Common myeloid progenitor, CD34-positive (primary cell): ENCODE data around the gene CALB2.

Experiments
- CTCF ChIA-PET: fragments of 350-600 bp; sonication (Branson Sonifier 250); formaldehyde crosslinking; loops from one replicate; lab custom pipeline; 2021; ENCODE audit warnings: antibody characterized with exemption; lab: Charles Lee
- POLR2A ChIA-PET: fragments of 350-600 bp; sonication (Branson Sonifier 250); formaldehyde crosslinking; loops from one replicate; lab custom pipeline; 2021; ENCODE audit warnings: antibody characterized with exemption; lab: Charles Lee
- DNase-seq, 3 donors: peaks; one replicate each; pipeline versions ENCODE4 v3.0.0 to v3.0.0-alpha.2; 2013
- H3K27ac ChIP-seq, 2 experiments: 1 replicate in 1 of 2; 2 replicates in 1 of 2; pipeline ENCODE4 v1.7.0; 2013; ENCODE audit warnings: inconsistent platforms in 2 of 2, low read length in 2 of 2, mild to moderate bottlenecking in 2 of 2, low read depth in 1 of 2, moderate library complexity in 1 of 2; ENCODE audit not compliant: severe bottlenecking in 2 of 2, insufficient read depth in 1 of 2, poor library complexity in 1 of 2
- H3K27me3 ChIP-seq, 5 experiments: replicated peaks in 2 of 5; 1 replicate in 3 of 5; 2 replicates in 2 of 5; pipeline versions ENCODE4 v1.6.1 to v1.7.0; 2013; ENCODE audit warnings: low read length in 4 of 5, mild to moderate bottlenecking in 2 of 5, moderate library complexity in 2 of 5, inconsistent platforms in 1 of 5; ENCODE audit not compliant: insufficient read depth in 5 of 5, control insufficient read depth in 4 of 5
- H3K36me3 ChIP-seq, 4 experiments: 1 replicate in 2 of 4; 2 replicates in 2 of 4; pipeline versions ENCODE4 v1.6.1 to v1.7.0; 2013; ENCODE audit warnings: low read length in 3 of 4, control low read depth in 1 of 4, mild to moderate bottlenecking in 1 of 4; ENCODE audit not compliant: control insufficient read depth in 4 of 4, insufficient read depth in 4 of 4
- H3K4me1 ChIP-seq, 4 experiments: 1 replicate in 3 of 4; 2 replicates in 1 of 4; pipeline versions ENCODE4 v1.6.1 to v1.7.1; 2013; ENCODE audit warnings: low read length in 3 of 4, mild to moderate bottlenecking in 3 of 4, control low read depth in 1 of 4, inconsistent platforms in 1 of 4, moderate library complexity in 1 of 4; ENCODE audit not compliant: control insufficient read depth in 4 of 4, insufficient read depth in 4 of 4; ENCODE audit errors: control extremely low read depth in 1 of 4
- H3K4me3 ChIP-seq, 7 experiments: 1 replicate in 4 of 7; 2 replicates in 3 of 7; pipeline versions ENCODE4 v1.5.1 to v1.7.0; 2013; ENCODE audit warnings: mild to moderate bottlenecking in 7 of 7, low read length in 6 of 7, moderate library complexity in 6 of 7, inconsistent platforms in 2 of 7, low read depth in 2 of 7, control low read depth in 1 of 7; ENCODE audit not compliant: insufficient read depth in 4 of 7, control insufficient read depth in 1 of 7; ENCODE audit errors: extremely low read depth in 1 of 7
- H3K9me3 ChIP-seq, 5 experiments: 1 replicate in 4 of 5; 2 replicates in 1 of 5; pipeline versions ENCODE4 v1.6.1 to v1.7.1; 2013; ENCODE audit warnings: low read length in 4 of 5, mild to moderate bottlenecking in 2 of 5, inconsistent platforms in 1 of 5, low read depth in 1 of 5, moderate library complexity in 1 of 5; ENCODE audit not compliant: control insufficient read depth in 4 of 5, insufficient read depth in 2 of 5; ENCODE audit errors: control extremely low read depth in 1 of 5
- WGBS: methylation state at CpG from one replicate; pipeline ENCODE4 v1.1.5; 2013; ENCODE audit not compliant: insufficient coverage; 5-methylcytosine and 5-hydroxymethylcytosine counted together

The CALB2 gene

GRCh38 chr16:71409011-71409775 lies 50.7 kb downstream of the CALB2 start:
- ChIA-PET POLR2A (no interaction called here), CTCF (interaction anchor here (0.5 to 1.6 kb wide), 2 partner anchors 13 to 209 kb away, joined by 3 read pairs; no protein-coding TSS in a partner anchor)
- peaks cover 0 to 91% (median 29%) of the 10 kb centered on the region in 5 experiments for H3K27me3 ChIP-seq
- H3K4me3 ChIP-seq = no peak overlapping the region
- H3K36me3 ChIP-seq = no peaks in the 10 kb centered on the region
- no peak for DNase-seq
- H3K4me1 ChIP-seq = peaks cover 3 to 19% (median 8%) of the 10 kb centered on the region in 4 experiments
- peaks cover 0 to 14% (median 11%) of the 10 kb centered on the region in 5 experiments for H3K9me3 ChIP-seq
- H3K27ac ChIP-seq = no peak overlapping the region
- WGBS = 85% methylated on average over 16 of the region's 16 CpGs

GRCh38 chr16:71410146-71410545 lies 51.6 kb downstream of the CALB2 start:
- Histone ChIP-seq H3K4me1 (peaks cover 3 to 19% (median 8%) of the 10 kb centered on the region in 4 experiments), H3K27me3 (peaks cover 0 to 82% (median 29%) of the 10 kb centered on the region in 5 experiments), H3K4me3 (no peak overlapping the region), H3K27ac (no peak overlapping the region), H3K9me3 (peaks cover 0 to 5% (median 2%) of the 10 kb centered on the region in 5 experiments), H3K36me3 (no peaks in the 10 kb centered on the region)
- DNase-seq = no peak
- WGBS = 89% methylated on average over 5 of the region's 5 CpGs
- ChIA-PET CTCF (interaction anchor here (6.8 kb wide), 1 partner anchor 89 kb away, joined by 85 read pairs; no protein-coding TSS in a partner anchor), POLR2A (no interaction called here)

- POLR2A ChIA-PET = interaction anchor here (0.5 kb wide), 1 partner anchor 13 kb away, joined by 3 read pairs; no protein-coding TSS in a partner anchor
- peaks cover 0 to 10% (median 6%) of the 10 kb centered on the region in 4 experiments for H3K4me1 ChIP-seq
- H3K27ac ChIP-seq = no peak overlapping the region
- WGBS = 7% methylated on average over 23 of the region's 24 CpGs
- no peaks in the 10 kb centered on the region for H3K9me3 ChIP-seq
- CTCF ChIA-PET = interaction anchor here (0.9 to 6.8 kb wide), 18 partner anchors 9 to 198 kb away, joined by 3 to 85 read pairs (median 5); partner anchors contain the start of gene ZNF19
- H3K36me3 ChIP-seq = no peaks in the 10 kb centered on the region
- peak; percentile 57 to 72 (median 60) for DNase-seq
- peaks cover 0 to 84% (median 22%) of the 10 kb centered on the region in 5 experiments for H3K27me3 ChIP-seq
- no peak overlapping the region for H3K4me3 ChIP-seq
Observed at GRCh38 chr16:71412270-71413160, 54.0 kb downstream of the CALB2 start.

DNA sequence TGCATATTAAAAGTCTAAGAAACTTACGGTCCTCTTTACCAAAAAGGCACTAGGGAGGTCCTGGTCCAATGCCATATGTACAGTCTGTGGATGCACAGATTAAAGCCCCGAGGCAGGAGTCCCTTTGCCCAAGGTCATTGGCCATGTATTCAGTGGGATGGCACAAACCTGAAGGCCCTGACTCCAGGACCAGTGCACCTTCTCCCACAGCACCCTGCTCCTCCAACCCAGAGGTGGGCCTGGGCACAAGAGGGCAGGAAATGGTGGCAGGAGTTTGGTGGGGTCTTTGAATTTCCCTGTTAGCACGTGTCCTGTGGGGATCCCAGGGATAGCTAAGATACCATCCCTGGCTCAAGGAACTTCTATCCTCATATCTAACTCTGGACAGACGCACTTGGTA lies 54.8 kb downstream of the CALB2 start:
- no peak for DNase-seq
- H3K27ac ChIP-seq = no peak overlapping the region
- H3K27me3 ChIP-seq = peaks cover 0 to 89% (median 22%) of the 10 kb centered on the region in 5 experiments
- whole genome bisulfite sequencing = 40% methylated on average over 2 of the region's 4 CpGs
- no peaks in the 10 kb centered on the region for H3K36me3 ChIP-seq
- H3K4me3 ChIP-seq = no peak overlapping the region
- peaks cover 0 to 2% (median under 1%) of the 10 kb centered on the region in 4 experiments for H3K4me1 ChIP-seq
- CTCF ChIA-PET = interaction anchor here (1.0 to 6.8 kb wide), 14 partner anchors 9 to 197 kb away, joined by 3 to 85 read pairs (median 6); partner anchors contain the start of gene ZNF19
- no peaks in the 10 kb centered on the region for H3K9me3 ChIP-seq
- POLR2A ChIA-PET = no interaction called here

DNA sequence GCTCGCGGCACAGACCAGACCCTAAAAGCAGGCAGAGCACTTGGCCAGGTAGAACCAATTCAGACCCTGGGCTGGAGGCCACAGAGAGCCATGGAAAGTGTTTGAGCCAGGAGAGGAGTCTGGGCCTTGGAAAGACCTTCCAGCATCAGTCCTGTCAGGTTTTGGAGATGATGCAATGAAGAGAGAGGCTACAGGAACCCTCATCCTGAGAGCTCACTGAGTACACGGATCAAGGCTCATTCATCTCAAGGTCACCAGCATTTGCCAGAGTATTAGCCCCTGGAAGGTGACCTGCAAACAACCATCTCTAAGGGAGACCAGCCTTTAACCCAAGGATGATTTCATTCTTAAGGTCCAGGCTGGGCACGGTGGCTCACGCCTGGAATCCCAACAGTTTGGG lies 55.5 kb downstream of the CALB2 start:
- no peak for DNase-seq
- Histone ChIP-seq H3K36me3 (no peaks in the 10 kb centered on the region), H3K4me3 (no peak overlapping the region), H3K4me1 (no peaks in the 10 kb centered on the region), H3K9me3 (no peaks in the 10 kb centered on the region), H3K27me3 (peaks cover 0 to 89% (median 22%) of the 10 kb centered on the region in 5 experiments), H3K27ac (no peak overlapping the region)
- ChIA-PET POLR2A (no interaction called here), CTCF (interaction anchor here (1.2 to 6.8 kb wide), 8 partner anchors 9 to 196 kb away, joined by 3 to 85 read pairs (median 12); partner anchors contain the start of gene ZNF19)
- 100% methylated on average over 3 of the region's 5 CpGs for WGBS

- WGBS = 94% methylated on average over 2 of the region's 4 CpGs
- peaks cover 0 to 65% (median 17%) of the 10 kb centered on the region in 5 experiments for H3K27me3 ChIP-seq
- ChIA-PET POLR2A (no interaction called here), CTCF (interaction anchor here (0.6 to 2.2 kb wide), 3 partner anchors 9 to 13 kb away, joined by 3 to 11 read pairs (median 4); no protein-coding TSS in a partner anchor)
- no peaks in the 10 kb centered on the region for H3K36me3 ChIP-seq
- peaks cover 0 to 6% (median 2%) of the 10 kb centered on the region in 4 experiments for H3K4me1 ChIP-seq
- H3K4me3 ChIP-seq = no peak overlapping the region
- no peaks in the 10 kb centered on the region for H3K9me3 ChIP-seq
- DNase-seq = peak; percentile 29 to 63 (median 55)
- H3K27ac ChIP-seq = no peak overlapping the region
Observed at GRCh38 chr16:71421911-71422310, 63.4 kb downstream of the CALB2 start.
